Stimulated activated effector memory CD8-positive, alpha-beta T cell treated with anti-CD3 and anti-CD28 coated beads, Interleukin-12 subunit alpha, Interleukin-12 subunit beta, amount 100 ng/mL, for 72 hours (primary cell): ENCODE measurements around the gene NDUFAB1.

Experiments used
- ATAC-seq: fragments of 150-1000 bp; cut with Tn5 transposase; 2 replicates; pipeline ENCODE4 v1.10.0; 2021
- DNase-seq, 2 donors: peaks; one replicate each; pipeline ENCODE4 v3.0.0; 2021 to 2022; ENCODE audit warnings: low spot score in 2 of 2
- H3K27ac Mint-ChIP-seq: one replicate; pipeline ENCODE4 v1.8.0; 2022; ENCODE audit warnings: mild to moderate bottlenecking, mixed read lengths
- H3K36me3 Mint-ChIP-seq: one replicate; pipeline ENCODE4 v1.8.0; 2022; ENCODE audit warnings: mild to moderate bottlenecking, mixed read lengths
- H3K4me1 Mint-ChIP-seq: one replicate; pipeline ENCODE4 v1.8.0; 2022; ENCODE audit warnings: mixed read lengths
- H3K4me3 Mint-ChIP-seq: one replicate; pipeline ENCODE4 v1.8.0; 2022; ENCODE audit warnings: mild to moderate bottlenecking, mixed read lengths
- H3K9me3 Mint-ChIP-seq: one replicate; pipeline ENCODE4 v1.8.0; 2022; ENCODE audit warnings: mixed read lengths

NDUFAB1 gene

GRCh38 chr16:23571895-23572294 is 24.2 kb downstream of the NDUFAB1 start:
- Mint-ChIP-seq H3K36me3 (peaks cover 84% of the 10 kb centered on the region), H3K4me3 (no peak overlapping the region), H3K27ac (no peak overlapping the region), H3K4me1 (peaks cover 6% of the 10 kb centered on the region), H3K9me3 (no peaks in the 10 kb centered on the region)
- DNase-seq (no peak), ATAC-seq (no peak)

- ATAC-seq, result no peak
- H3K36me3 Mint-ChIP-seq, result peaks cover 92% of the 10 kb centered on the region
- H3K4me3 Mint-ChIP-seq, result no peak overlapping the region
Observed at GRCh38 chr16:23570992-23571632, 25.0 kb downstream of the NDUFAB1 start.

GRCh38 chr16:23567602-23568001 is 28.5 kb downstream of the NDUFAB1 start:
- H3K36me3 Mint-ChIP-seq, result peaks cover 100% of the 10 kb centered on the region

More at GRCh38 chr16:23570992-23571632, 25.0 kb downstream of the NDUFAB1 start:
- peak overlapping the region; percentile 73 for H3K27ac Mint-ChIP-seq
- H3K9me3 Mint-ChIP-seq, result no peaks in the 10 kb centered on the region
- no peak for DNase-seq
- H3K4me1 Mint-ChIP-seq, result peaks cover 6% of the 10 kb centered on the region

DNA sequence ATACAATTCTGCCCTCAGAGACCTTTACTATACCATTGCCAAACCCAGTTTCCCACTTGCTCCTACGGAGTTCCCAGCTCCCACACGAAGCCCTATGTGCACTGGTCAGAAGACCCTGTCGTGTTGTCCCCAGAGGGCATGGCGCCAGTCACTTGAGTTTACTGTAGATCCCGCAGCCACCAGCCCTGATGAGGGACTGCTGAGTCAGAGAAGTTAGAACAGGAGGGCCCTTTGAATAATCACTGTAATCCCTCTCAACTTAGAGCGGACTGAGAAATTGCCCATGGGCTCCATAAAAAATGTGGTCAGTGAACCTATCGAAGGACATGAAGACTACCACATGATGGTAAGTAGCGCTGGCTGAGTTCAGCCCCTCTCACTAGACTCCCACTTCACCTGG is 29.4 kb downstream of the NDUFAB1 start:
- Mint-ChIP-seq H3K4me3 (no peak overlapping the region), H3K9me3 (no peaks in the 10 kb centered on the region), H3K4me1 (peaks cover 6% of the 10 kb centered on the region), H3K36me3 (peaks cover 100% of the 10 kb centered on the region), H3K27ac (no peak overlapping the region)
- DNase-seq, result no peak
- ATAC-seq, result no peak

More at GRCh38 chr16:23567602-23568001, 28.5 kb downstream of the NDUFAB1 start:
- Mint-ChIP-seq H3K4me1 (peaks cover 6% of the 10 kb centered on the region), H3K4me3 (no peak overlapping the region), H3K27ac (no peak overlapping the region), H3K9me3 (no peaks in the 10 kb centered on the region)
- no peak for DNase-seq
- ATAC-seq, result no peak

DNA sequence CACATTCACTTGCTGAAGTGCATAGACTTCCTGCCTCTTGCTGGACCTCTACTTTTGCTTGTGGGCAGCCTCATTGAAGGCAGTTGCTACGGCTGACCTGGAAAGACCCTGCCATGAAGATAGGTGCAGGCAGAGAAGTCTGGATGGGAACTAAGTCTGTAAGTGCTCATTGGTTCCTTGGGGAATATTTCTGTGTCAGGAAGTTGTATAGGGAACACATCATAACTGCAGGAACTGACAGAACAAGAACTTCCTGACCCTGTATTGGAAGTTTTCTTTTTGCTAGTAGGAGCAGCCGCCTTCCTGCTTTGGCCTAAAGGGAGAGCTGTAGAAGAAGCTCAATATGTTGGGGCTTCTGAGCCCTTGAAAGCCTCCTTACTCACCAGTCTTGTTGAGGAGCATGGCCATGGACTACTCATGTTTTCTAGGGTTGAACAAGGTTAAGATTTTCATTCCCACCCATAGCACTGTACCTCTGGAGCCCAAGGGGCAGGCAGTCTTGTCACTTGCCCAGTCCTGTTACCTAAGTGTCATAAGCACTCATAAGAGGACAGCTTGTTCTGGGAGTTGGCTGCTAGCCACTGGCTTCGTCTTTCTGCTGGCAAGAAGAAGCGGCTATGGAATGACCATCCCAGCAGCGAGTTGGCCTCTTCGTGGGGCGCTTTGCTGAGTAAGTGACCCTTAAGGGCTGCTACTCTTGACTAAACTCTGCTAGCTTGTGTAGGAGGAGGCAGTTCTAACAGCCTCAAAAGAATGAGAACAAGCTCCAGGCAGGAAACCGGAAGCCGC is 31.3 kb downstream of the NDUFAB1 start:
- no peak for DNase-seq
- Mint-ChIP-seq H3K27ac (no peak overlapping the region), H3K4me1 (no peaks in the 10 kb centered on the region), H3K4me3 (no peak overlapping the region), H3K9me3 (no peaks in the 10 kb centered on the region), H3K36me3 (peaks cover 100% of the 10 kb centered on the region)
- ATAC-seq, result no peak

- Mint-ChIP-seq H3K27ac (no peak overlapping the region), H3K9me3 (no peaks in the 10 kb centered on the region), H3K4me1 (peaks cover 6% of the 10 kb centered on the region), H3K36me3 (peaks cover 99% of the 10 kb centered on the region), H3K4me3 (no peak overlapping the region)
- ATAC-seq, result no peak
- no peak for DNase-seq
Observed at GRCh38 chr16:23563186-23563585, 32.9 kb downstream of the NDUFAB1 start.

GRCh38 chr16:23562505-23562904 is 33.6 kb downstream of the NDUFAB1 start:
- Mint-ChIP-seq H3K36me3 (peaks cover 94% of the 10 kb centered on the region), H3K9me3 (no peaks in the 10 kb centered on the region), H3K27ac (no peak overlapping the region), H3K4me3 (no peak overlapping the region), H3K4me1 (peaks cover 6% of the 10 kb centered on the region)
- DNase-seq (no peak), ATAC-seq (no peak)

GRCh38 chr16:23561586-23561985 is 34.5 kb downstream of the NDUFAB1 start:
- H3K36me3 Mint-ChIP-seq, result peaks cover 93% of the 10 kb centered on the region
- H3K9me3 Mint-ChIP-seq, result no peaks in the 10 kb centered on the region
- H3K4me3 Mint-ChIP-seq, result no peak overlapping the region
- no peak overlapping the region for H3K27ac Mint-ChIP-seq
- ATAC-seq (no peak), DNase-seq (no peak)
- H3K4me1 Mint-ChIP-seq, result peaks cover 12% of the 10 kb centered on the region

- ATAC-seq (peak; percentile 17), DNase-seq (peak in 1 of 2 donors; percentile 66)
- Mint-ChIP-seq H3K4me1 (peaks cover 18% of the 10 kb centered on the region), H3K36me3 (peaks cover 65% of the 10 kb centered on the region), H3K4me3 (peak overlapping the region; percentile 87), H3K27ac (peak overlapping the region; percentile 94), H3K9me3 (no peaks in the 10 kb centered on the region)
Observed at GRCh38 chr16:23557779-23558702, 38.1 kb downstream of the NDUFAB1 start.

- Mint-ChIP-seq H3K36me3 (peaks cover 58% of the 10 kb centered on the region), H3K9me3 (no peaks in the 10 kb centered on the region), H3K4me1 (peaks cover 18% of the 10 kb centered on the region)
Observed at GRCh38 chr16:23556881-23557778, 39.0 kb downstream of the NDUFAB1 start, which contains the start of the genes EARS2 and UBFD1. Gene EARS2 (minus strand): TSS chr16:23557350. CDS start chr16:23557343, 7 bp downstream. Gene UBFD1 (plus strand): TSS chr16:23557727. CDS start chr16:23557743, 16 bp downstream.

DNA sequence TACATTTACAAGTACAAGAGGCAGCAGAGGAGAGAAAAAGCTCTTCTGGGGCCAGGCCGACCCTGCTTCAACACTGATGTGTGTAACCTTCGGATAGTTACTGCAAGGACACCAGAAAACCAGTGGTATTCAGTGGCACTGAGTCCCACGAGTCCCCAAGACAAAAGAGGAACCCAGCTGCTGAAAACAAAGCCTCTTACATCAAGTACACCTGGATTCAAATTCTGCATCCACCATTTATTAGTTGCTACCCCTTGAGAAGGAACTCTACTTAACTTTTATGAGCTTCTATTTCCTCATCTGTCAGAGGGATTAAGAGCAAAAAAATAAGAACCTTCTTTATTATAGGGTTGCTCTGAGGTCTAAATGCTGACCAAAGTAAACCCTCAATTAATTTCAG is 41.6 kb downstream of the NDUFAB1 start:
- ATAC-seq (no peak), DNase-seq (no peak)
- no peak overlapping the region for H3K4me3 Mint-ChIP-seq
- H3K36me3 Mint-ChIP-seq, result peaks cover 58% of the 10 kb centered on the region
- H3K4me1 Mint-ChIP-seq, result peaks cover 18% of the 10 kb centered on the region
- H3K9me3 Mint-ChIP-seq, result no peaks in the 10 kb centered on the region
- H3K27ac Mint-ChIP-seq, result peak overlapping the region; percentile 43

More at GRCh38 chr16:23556881-23557778, 39.0 kb downstream of the NDUFAB1 start, which contains the start of the genes EARS2 and UBFD1:
- ATAC-seq, result peak; percentile 95
- Mint-ChIP-seq H3K4me3 (peak within 1 kb of the TSS; percentile 87), H3K27ac (peak within 1 kb of the TSS; percentile 94)
- peak; percentile 99 to 100 for DNase-seq

DNA sequence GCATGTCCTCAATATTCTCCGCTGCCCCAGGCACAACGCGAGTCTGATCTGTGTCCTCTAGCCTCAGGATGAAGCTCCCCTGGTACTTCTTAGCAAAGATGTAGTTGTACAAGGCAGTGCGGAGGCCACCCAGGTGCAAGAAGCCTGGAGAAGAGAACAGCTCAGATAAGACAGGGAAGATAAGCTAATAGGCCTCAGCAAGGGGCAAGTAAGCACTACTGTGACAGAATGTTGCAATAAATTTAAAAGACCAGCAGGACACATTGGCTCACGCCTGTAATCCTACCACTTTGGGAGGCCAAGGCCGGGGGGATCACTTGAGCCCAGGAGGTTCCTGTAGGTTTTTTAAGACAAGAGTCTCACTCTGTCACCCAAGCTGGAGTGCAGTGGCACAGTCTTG is 44.0 kb downstream of the NDUFAB1 start:
- ATAC-seq, result no peak
- Mint-ChIP-seq H3K9me3 (no peaks in the 10 kb centered on the region), H3K4me1 (peaks cover 11% of the 10 kb centered on the region), H3K27ac (no peak overlapping the region), H3K36me3 (peaks cover 64% of the 10 kb centered on the region), H3K4me3 (no peak overlapping the region)
- DNase-seq, result no peak

GRCh38 chr16:23549938-23550337 is 46.2 kb downstream of the NDUFAB1 start:
- no peak overlapping the region for H3K27ac Mint-ChIP-seq
- ATAC-seq (no peak), DNase-seq (no peak)
- no peaks in the 10 kb centered on the region for H3K9me3 Mint-ChIP-seq
- no peaks in the 10 kb centered on the region for H3K4me1 Mint-ChIP-seq
- no peak overlapping the region for H3K4me3 Mint-ChIP-seq
- H3K36me3 Mint-ChIP-seq, result peaks cover 78% of the 10 kb centered on the region

- DNase-seq, result no peak
- no peak overlapping the region for H3K4me3 Mint-ChIP-seq
- H3K9me3 Mint-ChIP-seq, result no peaks in the 10 kb centered on the region
- H3K4me1 Mint-ChIP-seq, result no peaks in the 10 kb centered on the region
- no peak for ATAC-seq
- H3K27ac Mint-ChIP-seq, result no peak overlapping the region
- peaks cover 95% of the 10 kb centered on the region for H3K36me3 Mint-ChIP-seq
Observed at GRCh38 chr16:23544436-23544835, 51.7 kb downstream of the NDUFAB1 start.
